GM12872 (cell line): ENCODE results near the gene ABHD10.

Experiments used
- CTCF ChIP-seq: IDR thresholded peaks from 3 replicates; pipeline ENCODE4 v1.5.1; 2011; ENCODE audit warnings: low read depth, mild to moderate bottlenecking, low read length, moderate library complexity; ENCODE audit not compliant: insufficient read depth

The ABHD10 gene

GRCh38 chr3:111952866-111953450, 25.9 kb upstream of the ABHD10 start:
- TF ChIP-seq CTCF, result no peak

- no peak for TF ChIP-seq CTCF
These were observed 24.4 kb upstream of the ABHD10 start for GRCh38 chr3:111954228-111954990.

- no peak for TF ChIP-seq CTCF
These were observed 22.9 kb upstream of the ABHD10 start for GRCh38 chr3:111955876-111956275.

GRCh38 chr3:111956449-111956848, 22.4 kb upstream of the ABHD10 start:
- TF ChIP-seq CTCF, result no peak

GRCh38 chr3:111956995-111957734, 21.7 kb upstream of the ABHD10 start:
- no peak for TF ChIP-seq CTCF

- no peak for TF ChIP-seq CTCF
These were observed 17.2 kb upstream of the ABHD10 start for GRCh38 chr3:111961461-111962164.

- TF ChIP-seq CTCF, result no peak
These were observed 15.4 kb upstream of the ABHD10 start for GRCh38 chr3:111963424-111963823.
